ENCODE data around the gene HRK.

Gene HRK

DNA sequence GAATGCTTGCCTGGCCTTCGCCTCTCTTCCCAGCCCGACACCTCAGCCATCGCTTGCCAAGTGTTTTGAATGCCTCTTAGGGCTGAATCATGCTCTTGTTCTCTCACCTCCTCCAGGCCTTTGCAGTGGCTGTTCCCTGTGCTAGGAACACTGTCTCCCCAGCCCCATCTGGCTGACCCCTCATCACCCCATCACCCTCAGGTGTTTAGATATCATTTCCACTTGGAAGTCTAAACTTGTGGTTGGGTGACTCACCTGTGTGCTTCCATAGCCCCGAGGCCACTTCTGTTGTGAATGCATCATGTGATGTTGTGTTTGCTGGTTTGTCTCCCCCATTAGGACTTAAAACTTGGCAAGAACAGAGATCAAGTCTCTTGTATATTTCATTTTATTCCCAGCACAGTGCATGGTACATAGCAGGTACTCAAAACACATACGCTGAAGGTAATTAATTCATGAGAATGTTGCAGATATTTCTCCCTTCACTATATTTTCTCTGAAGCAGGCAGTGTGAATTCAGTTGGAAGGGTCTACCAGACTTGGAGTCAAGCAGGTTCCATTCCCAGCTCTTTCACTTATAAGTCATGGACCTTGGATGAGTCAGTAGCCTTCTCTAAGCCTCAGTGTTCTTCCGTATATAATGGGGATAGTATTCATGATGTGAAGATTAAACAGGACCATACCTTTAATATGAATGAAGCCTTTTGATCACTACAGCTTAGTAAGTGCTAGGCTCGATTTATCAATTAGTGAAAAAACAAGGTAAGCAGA is 67.8 kb downstream of the HRK start:
- no peak for DNase-seq

DNA sequence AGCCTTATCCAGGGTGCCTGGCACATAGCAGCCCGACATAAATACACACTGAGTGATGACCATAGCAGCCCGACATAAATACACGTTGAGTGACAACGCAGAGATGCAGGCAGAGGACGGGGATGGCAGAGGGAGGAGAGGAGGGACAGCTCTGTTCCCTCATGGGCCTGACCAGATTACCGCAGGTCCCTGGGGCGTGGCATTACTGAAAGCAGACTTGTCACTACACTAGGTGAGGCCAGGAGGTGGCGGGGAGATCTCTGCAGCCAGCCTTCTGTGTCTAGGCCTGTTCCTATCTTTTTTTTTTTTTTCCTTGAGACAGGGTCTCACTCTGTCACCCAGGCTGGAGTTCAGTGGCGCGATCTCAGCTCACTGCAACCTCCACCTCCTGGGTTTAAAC is 69.0 kb downstream of the HRK start:
- no peak for DNase-seq

DNA sequence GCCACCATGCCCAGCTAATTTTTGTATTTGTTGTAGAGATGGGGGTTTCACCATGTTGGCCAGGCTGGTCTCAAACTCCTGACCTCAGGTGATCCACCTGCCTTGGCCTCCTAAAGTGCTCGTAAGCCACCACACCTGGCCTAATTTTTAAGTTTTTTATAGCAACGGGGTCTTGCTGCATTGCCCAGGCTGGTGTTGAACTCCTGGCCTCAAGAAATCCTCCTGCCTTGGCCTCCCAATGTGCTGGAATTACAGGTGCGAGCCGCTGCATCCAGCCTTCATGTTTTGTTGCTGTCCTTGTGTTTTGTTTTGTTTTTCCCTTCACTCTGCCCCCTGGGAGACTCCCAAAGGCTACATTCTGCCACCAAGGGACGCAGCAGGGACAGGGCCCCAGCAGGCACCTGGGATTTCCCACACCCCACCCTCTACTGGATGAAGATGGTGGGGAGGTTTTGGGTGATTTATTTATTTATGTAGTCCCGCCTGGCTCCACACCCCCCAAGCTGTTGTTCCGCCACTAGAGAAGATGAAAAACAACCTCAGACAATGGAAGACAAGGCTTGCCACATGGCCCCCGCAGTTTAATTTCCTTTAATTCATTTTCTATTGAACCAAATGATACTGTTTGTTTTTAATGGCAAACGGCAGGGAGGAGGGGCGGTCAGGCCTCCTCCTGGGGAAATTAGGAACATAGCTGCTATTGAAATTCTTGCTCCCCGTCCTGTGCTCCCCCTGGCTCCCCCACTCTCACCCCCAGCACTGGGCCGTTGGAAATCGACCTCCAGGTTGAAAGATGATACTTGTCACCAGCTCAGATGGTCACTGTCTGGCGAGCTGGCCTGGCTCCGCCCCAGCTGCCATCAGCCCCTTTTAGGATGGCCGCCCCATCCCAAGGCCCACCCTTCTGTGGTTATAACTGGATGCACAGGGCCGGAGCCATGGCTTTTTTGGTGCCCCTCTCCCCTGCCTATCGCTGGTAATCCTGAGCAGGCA is 72.8 kb downstream of the HRK start:
- no peak for DNase-seq

DNA sequence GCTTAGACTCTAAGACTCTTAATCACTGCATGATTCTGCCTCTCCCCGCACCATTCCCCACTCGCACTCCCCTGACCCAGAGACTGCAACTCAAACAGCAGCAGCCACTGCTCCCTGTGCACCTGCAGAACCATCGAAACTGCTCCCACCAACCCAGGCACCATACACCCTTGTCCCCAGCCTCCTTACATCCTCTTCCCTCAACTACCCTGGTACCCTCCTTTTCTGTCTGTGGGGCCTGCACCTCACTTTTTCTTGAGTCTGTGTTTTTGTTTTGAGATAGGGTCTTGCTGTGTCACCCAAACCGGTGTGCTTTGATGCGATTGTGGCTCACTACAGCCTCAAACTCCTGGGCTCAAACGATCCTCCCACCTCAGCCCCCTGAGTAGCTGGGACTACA is 73.7 kb downstream of the HRK start:
- DNase-seq: no peak

DNA sequence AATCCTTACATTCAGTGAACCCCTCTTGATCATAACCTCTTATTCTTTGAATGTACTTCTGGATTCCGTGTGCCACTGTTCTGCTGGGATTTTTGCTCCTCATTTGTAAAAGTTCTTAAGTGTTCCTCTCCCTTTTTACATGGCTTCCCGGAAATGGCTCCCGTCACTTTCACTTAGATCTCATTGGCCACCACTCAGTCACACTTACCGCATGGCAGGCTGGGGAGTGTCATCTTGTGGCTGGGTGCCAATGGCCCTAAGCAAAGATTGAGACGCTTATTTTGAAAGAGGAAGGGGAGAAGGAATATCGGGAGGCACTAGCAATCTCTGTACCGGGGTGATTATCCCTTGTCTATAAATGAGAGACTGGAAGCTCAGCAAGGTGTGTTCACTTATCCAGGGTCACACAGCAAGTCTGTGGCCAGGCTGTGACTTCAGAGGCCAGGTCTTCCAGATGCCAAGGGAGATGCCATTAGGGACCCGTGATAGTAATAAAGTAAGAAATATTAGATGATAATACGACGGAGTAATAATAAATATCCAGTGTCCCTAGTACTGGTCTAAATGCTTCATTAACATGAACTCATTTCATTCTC is 74.3 kb downstream of the HRK start:
- no peak for DNase-seq

All from SHP77 treated with DMSO at 0.1 percent for 48 hours (cell line).